GM10248 (cell line): ENCODE results near the gene EME2.

Experiments
- CTCF ChIA-PET: fragments of 300-600 bp; sonication (Branson Sonifier 250); formaldehyde crosslinking; extraction: SDS; loops from one replicate; lab custom pipeline; 2021; ENCODE audit warnings: antibody characterized with exemption; lab: Yijun Ruan, JAX
- POLR2A ChIA-PET: fragments of 350-650 bp; sonication (Branson Sonifier 250); formaldehyde crosslinking; extraction: SDS; loops from one replicate; lab custom pipeline; 2020; ENCODE audit warnings: antibody characterized with exemption; lab: Yijun Ruan, JAX
- DNase-seq: peaks from one replicate; pipeline ENCODE4 v3.0.0; 2012; ENCODE audit errors: extremely low spot score
- CTCF ChIP-seq: IDR thresholded peaks from 2 replicates; pipeline ENCODE4 v1.5.1; 2012; ENCODE audit warnings: mild to moderate bottlenecking, low read depth; ENCODE audit errors: extremely low read depth, missing control alignments, control extremely low read depth

The EME2 gene

GRCh38 chr16:1751946-1752345, 20.7 kb upstream of the EME2 start:
- ChIA-PET CTCF (interaction anchor here (3.4 kb wide), 1 partner anchor 46 kb away, joined by 9 read pairs; the partner anchor contains the start of gene MAPK8IP3), POLR2A (no interaction called here)

GRCh38 chr16:1752853-1753252, 19.8 kb upstream of the EME2 start:
- no peak for DNase-seq
- CTCF ChIA-PET, result interaction anchor here (3.4 kb wide), 1 partner anchor 47 kb away, joined by 9 read pairs; the partner anchor contains the start of gene MAPK8IP3
- no peak for TF ChIP-seq CTCF
- POLR2A ChIA-PET, result no interaction called here

More at GRCh38 chr16:1751946-1752345, 20.7 kb upstream of the EME2 start:
- DNase-seq, result no peak
- TF ChIP-seq CTCF, result no peak

DNA sequence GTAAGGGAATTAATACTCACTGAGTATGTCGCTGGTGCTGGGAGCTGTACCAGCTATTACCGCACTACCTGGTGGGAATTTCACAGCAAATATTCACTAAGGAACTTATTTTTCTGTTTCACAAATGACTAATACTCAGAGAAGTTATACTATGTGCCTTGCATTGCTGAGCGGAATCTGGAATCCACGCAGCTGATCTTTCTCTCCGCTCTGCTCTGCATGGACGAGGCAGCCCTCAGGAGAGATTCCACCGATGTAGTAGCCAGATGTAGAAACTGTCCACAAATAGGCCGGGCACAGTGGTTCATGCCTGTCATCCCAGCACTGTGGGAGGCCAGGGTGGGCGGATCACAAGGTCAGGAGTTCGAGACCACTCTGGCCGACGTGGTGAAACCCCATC, 18.4 kb upstream of the EME2 start:
- ChIA-PET CTCF (interaction anchor here (1.5 kb wide), 1 partner anchor 48 kb away, joined by 4 read pairs; the partner anchor contains the start of gene MAPK8IP3), POLR2A (no interaction called here)
- no peak for TF ChIP-seq CTCF
- no peak for DNase-seq

- no peak for DNase-seq
- CTCF ChIA-PET, result no interaction called here
- POLR2A ChIA-PET, result no interaction called here
- TF ChIP-seq CTCF, result no peak
These were observed 14.7 kb upstream of the EME2 start for GRCh38 chr16:1757714-1758461.

DNA sequence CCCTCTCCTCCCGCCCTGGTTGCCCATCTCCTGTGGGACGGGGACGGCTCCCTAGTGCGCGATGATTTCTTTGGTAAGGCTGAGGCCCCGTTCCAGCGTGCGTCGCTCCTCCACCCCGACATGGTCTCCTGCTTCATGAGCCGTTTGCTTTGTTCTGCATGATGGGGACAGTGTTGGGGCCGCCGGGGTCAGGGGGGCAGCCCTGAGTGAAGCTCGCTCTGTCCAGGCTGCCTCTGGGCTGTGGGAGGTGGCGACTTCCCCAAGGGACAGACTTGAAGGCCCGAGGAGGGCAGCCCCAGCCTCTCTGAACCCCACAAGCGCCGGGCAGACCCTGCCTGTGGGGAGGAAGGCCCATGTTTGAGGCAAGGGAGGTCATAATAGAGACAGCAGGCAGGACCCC, 13.7 kb upstream of the EME2 start:
- ChIA-PET CTCF (no interaction called here), POLR2A (no interaction called here)
- no peak for TF ChIP-seq CTCF
- no peak for DNase-seq

- TF ChIP-seq CTCF, result no peak
- POLR2A ChIA-PET, result no interaction called here
- CTCF ChIA-PET, result no interaction called here
- no peak for DNase-seq
These were observed 13.1 kb upstream of the EME2 start for GRCh38 chr16:1759511-1759910.
